Measurements from ENCODE around the gene FUS.
"Not testable (repeated sequence)": the region's sequence is repeated elsewhere in the genome, so short reads cannot be mapped to it uniquely, and the experiment has no call there.

Gene FUS

DNA sequence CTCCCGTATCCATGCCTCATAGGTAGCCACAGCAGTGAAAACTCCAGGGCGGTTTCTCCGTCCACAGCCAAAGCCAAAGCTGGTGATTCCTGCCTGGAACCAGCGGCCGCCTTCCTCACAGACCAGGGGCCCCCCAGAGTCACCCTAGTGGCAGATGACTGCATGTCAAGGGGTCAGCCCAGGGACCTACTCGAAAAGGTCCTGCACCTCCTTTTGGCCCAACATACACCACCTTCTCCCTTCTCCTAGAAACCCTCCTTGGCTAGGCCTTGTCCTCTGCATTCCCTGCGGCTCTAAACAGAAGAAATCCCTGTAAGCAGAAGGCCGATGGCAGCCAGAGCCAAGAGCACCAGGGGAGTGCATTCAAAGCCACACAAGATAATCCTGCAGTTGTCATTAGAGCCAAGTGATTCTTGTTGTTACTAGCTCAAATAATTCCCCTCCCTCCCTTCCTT lies 36.2 kb upstream of the FUS start:
- no peak for DNase-seq (ENCODE audit: low spot score)

DNA sequence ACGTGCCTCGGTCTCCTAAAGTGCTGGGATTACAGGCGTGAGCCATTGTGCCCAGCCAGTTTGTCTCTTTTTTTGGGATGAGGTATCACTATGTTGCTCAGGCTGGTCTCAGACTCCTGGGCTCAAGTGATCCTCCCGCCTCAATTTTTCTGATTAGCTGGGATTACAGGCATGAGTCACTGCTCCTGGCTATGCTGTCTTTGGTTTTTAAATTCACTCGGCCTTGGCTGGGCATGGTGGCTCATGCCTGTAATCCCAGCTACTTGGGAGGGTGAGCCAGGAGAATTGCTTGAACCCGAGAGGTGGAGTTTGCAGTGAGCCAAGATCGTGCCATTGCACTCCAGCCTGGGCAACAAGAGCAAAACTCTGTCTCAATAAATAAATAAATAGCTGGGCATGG lies 35.5 kb upstream of the FUS start:
- DNase-seq (ENCODE audit: low spot score) = not testable (repeated sequence)

DNA sequence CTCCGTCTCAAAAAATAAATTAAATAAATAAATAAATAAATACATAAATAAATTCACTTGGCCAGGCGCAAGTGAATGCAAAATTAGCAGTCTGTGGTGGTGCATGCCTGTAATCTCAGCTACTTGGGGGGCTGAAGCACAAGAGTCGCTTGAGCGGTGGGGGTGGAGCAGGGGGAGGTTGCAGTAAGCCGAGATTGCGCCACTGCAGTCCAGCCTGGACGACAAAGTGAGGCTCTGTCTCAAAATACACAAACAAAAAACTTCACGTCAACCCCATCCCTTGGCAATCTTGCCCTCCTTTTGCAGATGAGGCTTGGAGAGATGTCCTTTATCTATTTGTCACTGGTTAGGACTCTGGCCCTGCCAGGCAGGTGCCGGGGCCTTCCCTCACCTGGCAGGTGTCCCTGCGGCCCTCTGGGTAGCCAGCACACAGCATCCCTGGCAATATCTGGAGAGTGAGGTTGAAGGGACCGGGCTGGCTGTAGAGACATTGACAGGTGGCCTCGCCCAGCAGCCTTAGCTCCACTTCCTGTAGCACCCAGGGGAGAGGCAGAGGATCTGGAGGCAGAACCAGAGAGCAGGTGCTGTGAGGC lies 34.4 kb upstream of the FUS start:
- no peak for DNase-seq (ENCODE audit: low spot score)

DNA sequence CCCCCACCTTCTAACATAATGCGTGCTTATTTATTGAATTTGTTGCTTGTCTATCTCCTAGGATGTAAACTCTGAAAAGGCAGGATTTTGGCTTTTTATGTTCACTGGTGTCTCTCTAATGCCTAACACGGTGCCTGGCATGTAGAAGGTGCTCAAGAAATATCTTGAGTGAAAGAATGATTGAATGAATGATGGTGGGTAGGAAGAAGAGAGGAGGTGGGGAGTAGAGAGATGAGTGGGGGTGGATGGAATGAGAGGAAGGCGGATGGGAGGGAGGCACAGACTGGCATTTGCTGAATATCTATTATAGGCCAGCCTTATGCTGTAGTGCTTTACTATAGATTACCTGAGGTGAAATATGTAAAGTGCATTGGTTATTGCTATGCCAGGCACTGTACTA lies 32.4 kb upstream of the FUS start:
- no peak for DNase-seq (ENCODE audit: low spot score)

DNA sequence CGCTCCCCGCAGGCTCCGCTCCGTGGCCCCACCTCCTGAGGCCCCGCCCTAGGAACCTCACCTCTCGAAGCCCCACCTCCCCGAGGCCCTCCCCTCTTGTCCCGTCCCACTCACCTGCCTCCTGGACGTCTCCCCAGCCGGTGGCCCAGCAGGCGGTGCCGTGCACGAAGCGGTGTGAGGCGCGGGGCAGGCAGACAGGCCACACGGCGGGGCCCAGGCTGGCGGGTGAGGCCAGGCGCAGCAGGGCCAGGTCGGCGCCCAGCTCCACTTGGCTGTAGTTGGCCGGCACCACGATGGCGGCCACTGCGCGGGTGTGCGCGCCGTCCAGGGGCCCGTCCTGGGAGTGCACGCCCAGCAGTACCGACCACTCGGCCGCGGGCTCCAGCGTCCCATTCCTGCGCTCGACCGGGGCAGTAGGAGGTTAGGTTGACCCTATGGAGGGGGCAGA lies 31.6 kb upstream of the FUS start:
- DNase-seq (ENCODE audit: low spot score) = no peak

DNA sequence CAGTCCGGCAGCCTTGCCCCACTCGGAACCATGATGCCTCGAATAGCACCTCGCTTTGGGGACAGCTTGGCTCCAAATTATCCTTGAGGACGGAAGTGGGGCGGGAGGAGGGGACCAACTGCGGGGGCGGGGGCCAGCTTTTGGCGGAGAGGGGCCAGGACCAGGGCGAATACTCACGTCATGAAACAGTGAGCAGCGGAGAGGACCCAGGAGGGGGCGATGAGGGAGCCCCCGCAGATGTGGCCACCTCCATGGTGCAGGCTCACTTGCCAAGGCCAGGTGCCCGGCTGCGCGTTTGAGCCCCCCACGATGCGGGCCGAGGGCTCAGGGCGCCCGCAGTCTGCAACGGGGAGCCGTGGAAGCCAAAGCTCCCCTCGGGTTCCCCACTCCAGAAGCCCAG lies 31.0 kb upstream of the FUS start:
- DNase-seq (ENCODE audit: low spot score) = no peak

DNA sequence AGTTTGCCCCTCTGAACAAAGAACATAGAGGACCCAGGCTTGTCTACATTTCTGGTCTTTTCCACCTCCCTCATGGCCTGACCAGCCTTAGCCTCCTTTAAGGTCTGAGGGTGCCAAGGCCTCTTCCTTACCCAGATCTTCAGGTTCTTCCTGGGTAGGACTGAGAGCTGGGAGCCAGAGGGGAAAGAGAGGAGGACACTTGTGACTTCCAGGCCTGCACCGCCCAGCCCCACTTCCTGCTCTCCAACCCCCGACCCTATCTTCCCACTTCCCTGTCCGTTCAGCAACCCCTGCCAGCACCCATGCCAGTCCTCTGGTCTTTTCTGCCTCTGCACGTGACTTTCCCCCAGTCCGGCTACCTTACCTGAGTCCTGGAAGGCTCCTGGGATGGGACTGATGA lies 30.6 kb upstream of the FUS start:
- DNase-seq (ENCODE audit: low spot score) = no peak

DNA sequence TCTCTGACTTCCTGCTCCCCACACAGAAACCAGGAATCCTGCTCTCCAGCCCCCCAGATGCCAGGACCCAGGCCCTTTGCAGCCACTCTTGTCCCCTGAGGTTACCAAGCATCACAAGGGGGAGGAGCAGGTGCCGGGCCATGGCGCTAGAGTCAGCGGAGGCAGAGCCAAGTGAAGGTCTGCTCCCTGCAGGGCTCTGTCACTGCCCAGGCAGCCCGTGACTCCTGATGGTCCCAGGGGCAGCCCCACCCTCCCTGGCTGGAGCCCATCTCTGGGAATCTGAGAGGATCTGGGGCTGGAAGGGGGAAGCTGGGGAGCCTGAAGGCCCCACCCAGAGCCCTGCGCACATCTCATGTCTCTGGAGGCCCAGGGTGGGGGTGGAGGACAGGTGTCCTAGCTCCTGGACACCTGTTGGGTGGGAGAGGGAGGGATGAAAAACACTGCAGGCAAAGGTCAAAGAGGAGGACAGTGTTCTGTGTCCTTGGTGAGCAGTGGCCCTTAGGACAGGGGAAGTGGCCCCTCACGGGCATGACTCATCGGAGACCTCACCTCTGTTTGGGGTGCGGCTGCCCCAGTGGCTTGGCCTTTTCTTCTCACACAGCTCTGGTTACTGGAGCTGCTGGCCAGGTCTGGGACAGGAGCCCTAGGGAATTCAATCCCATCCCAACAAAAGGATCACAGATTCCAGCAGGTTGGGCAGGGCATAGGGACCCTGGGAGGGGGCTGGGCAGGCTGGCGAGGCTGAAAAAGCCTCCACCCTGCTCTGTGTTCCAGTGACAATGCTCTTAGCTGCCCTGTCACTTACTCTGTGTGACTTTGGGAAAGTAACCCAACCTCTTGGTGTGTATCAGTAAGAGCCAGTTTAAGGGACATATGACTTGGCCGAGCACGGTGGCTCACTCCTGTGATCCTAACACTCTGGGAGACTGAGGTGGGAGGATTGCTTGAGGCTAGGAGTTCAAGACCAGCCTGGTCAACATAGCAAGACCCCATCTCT lies 29.7 kb upstream of the FUS start, which contains the start of gene PRSS36:
Gene PRSS36 (minus strand): TSS at position 173 of the 997 bp plus-strand sequence. CDS start 31 bp downstream, at position 142.
- no peak for DNase-seq (ENCODE audit: low spot score)

DNA sequence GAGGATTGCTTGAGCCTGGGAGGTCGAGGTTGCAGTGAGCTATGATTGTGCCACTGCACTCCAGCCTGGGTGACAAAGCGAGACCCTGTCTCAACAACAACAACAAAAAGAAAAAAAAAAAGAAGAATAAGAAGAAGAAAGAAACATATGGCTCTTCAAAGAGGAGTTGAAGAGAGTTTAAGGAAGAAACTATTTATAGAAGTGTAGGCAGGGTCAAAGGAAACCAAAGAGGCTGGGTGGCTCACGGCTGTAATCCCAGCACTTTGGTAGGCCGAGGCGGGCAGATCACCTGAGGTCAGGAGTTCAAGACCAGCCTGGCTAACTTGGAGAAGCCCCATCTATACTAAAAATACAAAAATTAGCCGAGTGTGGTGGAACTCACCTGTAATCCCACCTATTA lies 29.0 kb upstream of the FUS start:
- not testable (repeated sequence) for DNase-seq (ENCODE audit: low spot score)

DNA sequence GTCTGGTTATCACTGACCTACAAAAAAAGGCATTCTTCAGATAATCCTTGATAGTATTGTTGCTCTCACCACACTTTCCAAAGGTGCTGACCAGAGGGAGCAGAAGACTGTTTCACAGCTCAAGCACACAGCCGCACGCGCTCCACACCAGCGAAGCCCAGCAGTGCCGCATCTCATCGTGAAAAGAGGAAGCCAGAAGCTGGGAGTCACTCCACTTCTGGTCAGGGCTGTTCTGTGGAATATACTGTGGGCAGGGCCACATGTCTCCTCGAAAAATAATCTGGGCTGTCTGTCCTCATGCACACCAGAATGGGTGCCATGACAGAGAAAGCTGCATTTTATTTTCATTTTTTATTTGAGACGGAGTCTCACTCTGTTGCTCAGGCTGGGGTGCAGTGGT lies 22.8 kb upstream of the FUS start:
- no peak for DNase-seq (ENCODE audit: low spot score)

DNA sequence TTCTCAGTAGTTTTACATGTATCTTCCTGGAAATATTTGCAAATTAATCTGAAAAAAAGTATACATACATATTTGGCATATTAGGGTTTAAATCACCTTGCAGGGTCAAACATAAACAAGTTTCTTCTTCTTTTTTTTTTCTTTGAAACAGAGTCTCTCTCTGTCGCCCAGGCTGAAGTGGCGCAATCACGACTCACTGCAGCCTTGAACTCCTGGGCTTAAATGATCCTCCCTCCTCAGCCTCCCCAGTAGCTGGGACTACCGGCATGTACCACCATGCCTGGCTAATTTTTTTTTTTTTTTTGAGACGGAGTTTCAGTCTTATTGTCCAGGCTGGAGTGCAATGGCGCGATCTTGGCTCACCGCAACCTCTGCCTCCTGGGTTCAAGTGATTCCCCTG lies 12.6 kb upstream of the FUS start:
- no peak for DNase-seq (ENCODE audit: low spot score)

DNA sequence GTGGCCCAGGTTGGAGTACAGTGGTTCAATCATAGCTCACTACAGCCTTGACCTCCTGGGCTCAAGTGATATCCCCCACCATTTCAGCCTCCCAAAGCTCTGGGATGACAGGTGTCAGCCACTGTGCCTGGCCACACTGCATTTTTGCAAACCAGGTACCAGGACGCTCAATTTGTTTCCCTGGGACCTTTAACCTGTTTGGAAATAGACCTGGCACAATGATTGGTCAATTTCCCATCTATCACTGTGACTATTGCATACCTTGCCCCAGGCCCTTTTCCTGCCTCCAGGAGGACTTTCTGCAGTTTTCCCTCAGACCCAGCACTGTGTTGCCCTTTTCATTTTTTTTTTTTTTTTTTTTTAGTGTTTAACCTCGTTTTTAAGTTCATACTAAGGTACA lies 11.1 kb upstream of the FUS start:
- no peak for DNase-seq (ENCODE audit: low spot score)

DNA sequence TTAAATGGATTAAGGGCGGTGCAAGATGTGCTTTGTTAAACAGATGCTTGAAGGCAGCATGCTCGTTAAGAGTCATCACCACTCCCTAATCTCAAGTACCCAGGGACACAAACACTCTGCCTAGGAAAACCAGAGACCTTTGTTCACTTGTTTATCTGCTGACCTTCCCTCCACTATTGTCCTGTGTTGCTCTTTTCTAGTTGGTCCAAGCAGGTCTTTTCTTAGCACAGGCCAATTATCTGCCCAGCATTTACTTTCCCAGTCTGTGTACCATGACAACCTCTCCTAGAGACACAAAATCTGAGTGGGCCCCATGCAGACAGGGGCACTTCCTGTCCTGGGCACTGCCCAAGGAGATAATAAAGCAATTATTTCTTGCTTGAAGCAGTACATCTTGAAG lies 9.9 kb upstream of the FUS start:
- not testable (repeated sequence) for DNase-seq (ENCODE audit: low spot score)

DNA sequence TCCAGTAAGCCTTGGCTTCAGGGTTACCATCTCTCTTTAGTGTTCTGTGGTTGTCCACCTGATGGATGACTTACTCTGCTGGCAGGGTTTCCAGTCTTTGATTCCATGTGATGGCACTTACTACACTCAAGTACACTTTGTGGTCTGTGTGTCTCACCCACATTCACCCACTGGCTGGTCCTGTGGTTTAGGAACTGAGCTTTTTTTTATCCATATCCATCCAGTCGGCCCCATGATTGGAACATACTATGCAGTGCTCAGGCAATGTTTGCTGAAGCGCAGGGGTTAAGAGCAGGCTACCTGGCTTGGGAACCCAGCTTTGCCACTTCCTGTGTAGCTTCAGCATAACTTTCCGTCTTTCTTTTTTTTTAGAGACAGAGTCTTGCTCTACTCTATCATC lies 2.8 kb upstream of the FUS start:
- no peak for DNase-seq (ENCODE audit: low spot score)

DNA sequence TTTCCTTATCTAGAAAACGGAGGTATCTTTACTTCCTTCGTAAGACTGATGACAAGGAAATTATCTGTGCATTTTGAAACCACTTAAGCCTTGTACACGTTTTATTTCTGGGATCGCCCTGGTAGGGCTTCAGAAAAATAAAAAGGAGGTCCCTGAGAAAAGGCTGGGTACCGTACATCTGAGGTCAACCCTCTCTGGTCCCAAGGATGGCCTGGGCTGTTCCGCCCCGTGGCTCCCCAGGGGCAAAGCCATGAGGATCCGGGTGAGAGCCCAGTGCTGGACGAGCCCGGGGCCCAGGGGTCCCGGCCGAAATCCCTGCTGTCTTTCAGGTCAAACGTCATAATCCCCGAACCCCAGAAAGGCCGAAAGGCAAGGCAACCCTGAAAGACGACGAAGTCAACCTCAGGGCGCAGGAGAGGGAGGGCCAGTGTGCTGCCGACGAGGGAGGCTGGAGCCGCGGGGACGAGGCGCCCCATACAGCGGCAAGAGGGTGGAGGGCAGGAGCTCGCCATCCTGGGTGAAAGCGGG lies 656 bp upstream of the FUS start:
- no peak for DNase-seq (ENCODE audit: low spot score)

DNA sequence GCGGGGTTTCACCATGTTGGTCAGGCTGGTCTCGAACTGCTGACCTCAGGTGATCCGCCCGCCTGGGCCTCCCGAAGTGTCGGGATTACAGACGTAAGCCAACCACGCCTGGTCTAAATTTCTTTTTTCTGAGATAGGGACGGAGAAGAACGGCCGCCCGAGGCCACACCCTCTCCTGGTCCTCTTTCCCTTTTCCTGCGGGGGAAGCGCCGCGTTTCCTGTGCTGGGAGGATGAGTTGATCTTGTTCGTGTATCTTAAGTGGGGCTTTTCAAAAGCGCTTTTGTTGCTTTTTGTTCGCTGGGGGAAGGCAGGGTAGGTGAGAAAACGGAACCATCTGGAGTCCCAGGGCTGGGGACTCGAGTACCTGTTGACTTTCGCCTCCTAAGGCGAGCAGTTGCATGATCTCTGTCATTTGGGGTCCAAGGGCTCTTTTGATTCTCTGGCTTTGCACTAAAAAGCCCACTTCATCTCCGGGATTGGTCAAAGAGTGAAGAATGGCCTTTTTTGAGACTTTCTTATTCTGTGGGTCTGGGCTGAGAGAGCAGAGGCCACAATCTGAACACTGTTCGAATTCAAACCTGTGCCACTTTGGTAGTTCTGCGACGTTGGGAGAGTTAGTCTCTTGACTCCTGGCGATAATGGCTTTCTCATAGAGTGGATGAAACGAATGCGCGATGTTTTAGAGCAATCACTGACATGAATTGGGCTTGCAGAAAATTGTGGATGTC lies 1.3 kb downstream of the FUS start:
- DNase-seq (ENCODE audit: low spot score) = peak; percentile 65

DNA sequence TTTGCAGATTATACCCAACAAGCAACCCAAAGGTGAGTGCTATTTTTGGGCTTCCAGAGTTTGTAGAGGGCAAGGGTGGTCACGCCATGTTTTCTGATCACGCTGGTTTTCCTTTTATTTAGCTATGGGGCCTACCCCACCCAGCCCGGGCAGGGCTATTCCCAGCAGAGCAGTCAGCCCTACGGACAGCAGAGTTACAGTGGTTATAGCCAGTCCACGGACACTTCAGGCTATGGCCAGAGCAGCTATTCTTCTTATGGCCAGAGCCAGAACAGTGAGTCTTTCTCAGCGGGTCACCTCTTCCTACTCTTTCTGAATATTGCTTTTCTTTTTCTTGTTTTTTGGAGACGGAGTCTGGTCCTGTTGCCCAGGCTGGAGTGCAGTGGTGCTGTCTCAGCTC lies 2.5 kb downstream of the FUS start:
- peak; percentile 44 for DNase-seq (ENCODE audit: low spot score)

DNA sequence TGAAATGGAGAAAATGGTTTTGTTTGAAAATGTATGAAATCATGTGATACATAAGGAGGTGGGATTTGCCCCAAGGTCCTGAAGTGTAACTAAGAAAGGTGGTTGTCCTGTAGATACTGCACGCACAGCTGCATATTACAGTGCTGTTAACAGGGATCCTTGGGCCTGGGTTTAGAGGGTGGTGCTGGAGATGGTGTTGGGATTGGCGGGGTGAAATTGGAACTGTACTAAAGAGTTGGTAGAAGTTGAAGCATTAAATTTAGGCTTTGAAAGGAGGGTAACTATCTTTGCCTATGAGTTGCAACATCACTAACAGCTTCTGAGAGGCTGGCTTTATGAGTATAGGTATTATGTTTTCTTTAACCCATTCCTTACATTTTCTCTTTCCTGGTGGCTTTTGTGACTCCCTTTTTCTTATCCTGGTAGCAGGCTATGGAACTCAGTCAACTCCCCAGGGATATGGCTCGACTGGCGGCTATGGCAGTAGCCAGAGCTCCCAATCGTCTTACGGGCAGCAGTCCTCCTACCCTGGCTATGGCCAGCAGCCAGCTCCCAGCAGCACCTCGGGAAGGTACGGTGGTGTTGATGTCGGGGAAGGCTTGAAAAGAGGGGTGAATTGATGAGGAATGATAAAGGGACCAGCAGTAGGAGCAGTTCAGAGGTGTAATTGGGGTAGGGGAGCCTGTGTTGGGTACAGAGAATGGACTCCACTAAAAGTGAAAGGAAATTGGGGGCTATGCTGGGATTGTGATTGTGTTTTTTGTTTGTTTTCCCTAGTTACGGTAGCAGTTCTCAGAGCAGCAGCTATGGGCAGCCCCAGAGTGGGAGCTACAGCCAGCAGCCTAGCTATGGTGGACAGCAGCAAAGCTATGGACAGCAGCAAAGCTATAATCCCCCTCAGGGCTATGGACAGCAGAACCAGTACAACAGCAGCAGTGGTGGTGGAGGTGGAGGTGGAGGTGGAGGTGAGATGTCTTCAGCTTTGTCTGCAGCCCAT lies 3.8 kb downstream of the FUS start:
- DNase-seq (ENCODE audit: low spot score) = no peak

DNA sequence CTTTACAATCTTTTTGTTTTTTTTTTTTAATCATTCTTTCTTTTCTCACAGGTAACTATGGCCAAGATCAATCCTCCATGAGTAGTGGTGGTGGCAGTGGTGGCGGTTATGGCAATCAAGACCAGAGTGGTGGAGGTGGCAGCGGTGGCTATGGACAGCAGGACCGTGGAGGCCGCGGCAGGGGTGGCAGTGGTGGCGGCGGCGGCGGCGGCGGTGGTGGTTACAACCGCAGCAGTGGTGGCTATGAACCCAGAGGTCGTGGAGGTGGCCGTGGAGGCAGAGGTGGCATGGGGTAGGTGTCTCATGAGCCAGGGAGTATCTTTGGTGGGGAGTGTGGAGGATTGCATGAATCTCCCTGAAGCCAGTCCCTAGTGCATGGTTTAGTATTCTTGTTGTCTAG lies 4.9 kb downstream of the FUS start:
- no peak for DNase-seq (ENCODE audit: low spot score)

DNA sequence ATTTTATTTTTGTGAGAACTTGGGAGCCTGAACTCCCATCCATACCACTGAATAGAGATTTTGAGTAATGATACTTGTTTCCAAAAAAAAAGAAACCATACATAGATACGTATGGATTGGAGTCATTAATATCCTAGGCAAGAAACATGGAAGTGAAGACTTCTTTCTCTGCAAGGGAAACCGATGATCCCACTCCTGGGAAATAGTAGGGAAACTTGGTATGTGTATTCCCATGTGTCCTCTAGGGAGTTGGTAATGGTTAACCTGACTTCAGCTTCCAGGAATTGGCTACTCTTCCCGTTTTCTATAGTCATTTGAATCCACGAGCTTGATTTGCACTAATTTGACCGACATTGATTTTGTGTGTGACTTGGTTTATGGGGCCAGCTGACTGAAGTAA lies 5.4 kb downstream of the FUS start:
- DNase-seq (ENCODE audit: low spot score) = no peak

DNA sequence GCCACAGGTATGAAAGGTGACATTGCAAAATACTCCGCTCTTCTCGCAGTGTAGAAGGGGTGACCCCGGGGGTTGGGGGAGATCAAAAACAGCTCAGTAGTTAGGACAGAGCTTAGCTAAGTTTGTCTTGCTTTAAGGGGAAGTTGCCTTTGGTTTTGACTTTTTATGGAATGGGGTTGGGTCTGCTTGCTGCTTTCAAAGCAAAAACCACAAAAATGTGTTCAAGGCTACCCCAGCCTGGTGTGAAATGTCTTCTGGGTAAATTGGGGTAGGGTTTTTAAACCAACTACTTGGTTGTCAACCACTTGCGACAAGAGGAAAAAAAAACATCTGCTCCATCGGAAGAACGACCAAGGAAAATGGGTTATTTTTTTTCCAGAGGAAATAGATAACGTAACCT lies 6.2 kb downstream of the FUS start:
- DNase-seq (ENCODE audit: low spot score) = no peak

Data from GM03348 (cell line).